ENCODE measurements around the gene PPP5C.
"Not testable (repeated sequence)": the region's sequence is repeated elsewhere in the genome, so short reads cannot be mapped to it uniquely, and the experiment has no call there.

Gene PPP5C

GRCh38 chr19:46429999-46430398 lies 83.1 kb downstream of the PPP5C start:
- no peak for DNase-seq (ENCODE audit: low read depth, low spot score)

- DNase-seq (ENCODE audit: low read depth, low spot score): no peak
Measured at GRCh38 chr19:46431824-46432223, 84.9 kb downstream of the PPP5C start.

DNA sequence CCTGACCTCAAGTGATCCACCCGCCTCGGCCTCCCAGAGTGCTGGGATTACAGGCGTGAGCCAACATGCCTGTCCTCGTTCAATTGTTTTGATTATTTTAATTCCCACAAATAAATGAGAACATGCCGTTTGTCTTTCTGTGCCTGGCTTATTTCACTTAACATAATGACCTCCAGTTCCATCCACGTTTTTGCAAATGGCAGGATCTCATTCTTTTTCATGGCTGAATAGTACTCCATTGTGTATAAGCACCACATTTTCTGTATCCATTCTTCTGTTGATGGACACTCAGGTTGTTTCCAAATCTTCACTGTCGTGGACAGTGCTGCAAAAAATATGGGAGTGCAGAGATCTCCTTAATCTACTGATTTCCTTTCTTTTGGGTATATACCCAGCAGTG lies 86.6 kb downstream of the PPP5C start:
- not testable (repeated sequence) for DNase-seq (ENCODE audit: low read depth, low spot score)

- no peak for DNase-seq (ENCODE audit: low read depth, low spot score)
Measured at GRCh38 chr19:46435009-46435408, 88.1 kb downstream of the PPP5C start.

- DNase-seq (ENCODE audit: low read depth, low spot score): not testable (repeated sequence)
Measured at GRCh38 chr19:46435689-46436088, 88.8 kb downstream of the PPP5C start.
